HUES6 (cell line): ENCODE data around the gene LTBP2.

Experiments used
- H3K27ac ChIP-seq: 2 replicates; pipeline ENCODE4 v1.7.0; 2013; ENCODE audit warnings: low read depth, mild to moderate bottlenecking, low read length, inconsistent platforms
- H3K27me3 ChIP-seq: 2 replicates; pipeline ENCODE4 v1.6.1; 2013; ENCODE audit warnings: low read length; ENCODE audit not compliant: control insufficient read depth, insufficient read depth
- H3K36me3 ChIP-seq: 2 replicates; pipeline ENCODE4 v1.6.1; 2013; ENCODE audit warnings: low read length; ENCODE audit not compliant: control insufficient read depth, insufficient read depth
- H3K4me1 ChIP-seq: 2 replicates; pipeline ENCODE4 v1.6.1; 2013; ENCODE audit warnings: low read length; ENCODE audit not compliant: control insufficient read depth, insufficient read depth
- H3K4me3 ChIP-seq: 2 replicates; pipeline ENCODE4 v1.5.1; 2013; ENCODE audit warnings: low read depth, low read length
- H3K9ac ChIP-seq: one replicate; pipeline ENCODE4 v1.6.1; 2013; ENCODE audit warnings: mild to moderate bottlenecking, low read length
- H3K9me3 ChIP-seq: 2 replicates; pipeline ENCODE4 v1.6.1; 2013; ENCODE audit warnings: low read depth, low read length; ENCODE audit not compliant: control insufficient read depth, insufficient read depth

LTBP2 gene

DNA sequence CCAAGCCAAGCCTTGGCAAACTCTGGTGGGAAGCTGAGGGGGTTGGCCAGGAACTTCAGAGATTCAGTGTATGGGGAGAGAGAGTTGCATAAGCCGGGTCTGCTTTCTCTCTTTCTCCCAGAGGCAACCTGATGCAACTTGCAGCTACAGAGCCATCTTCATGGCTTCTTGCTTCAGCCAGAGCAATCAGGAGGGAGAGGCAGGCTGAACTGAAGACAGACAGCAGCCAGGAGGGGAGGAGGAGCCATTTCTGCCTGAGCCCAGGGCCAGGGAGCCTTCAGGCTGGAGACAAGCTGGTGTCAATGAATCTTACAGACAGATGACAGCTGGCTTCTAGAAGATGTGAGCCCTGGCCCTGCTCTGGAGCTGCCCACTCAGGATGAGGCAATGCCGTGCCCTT lies 137.7 kb downstream of the LTBP2 start:
- no peaks in the 10 kb centered on the region for H3K27me3 ChIP-seq
- peaks cover 37% of the 10 kb centered on the region for H3K36me3 ChIP-seq
- H3K9ac ChIP-seq: no peak overlapping the region
- H3K4me1 ChIP-seq: peaks cover 6% of the 10 kb centered on the region; the same call in 1 of the 2 replicates
- no peaks in the 10 kb centered on the region for H3K9me3 ChIP-seq
- H3K4me3 ChIP-seq: no peak overlapping the region
- no peak overlapping the region for H3K27ac ChIP-seq

DNA sequence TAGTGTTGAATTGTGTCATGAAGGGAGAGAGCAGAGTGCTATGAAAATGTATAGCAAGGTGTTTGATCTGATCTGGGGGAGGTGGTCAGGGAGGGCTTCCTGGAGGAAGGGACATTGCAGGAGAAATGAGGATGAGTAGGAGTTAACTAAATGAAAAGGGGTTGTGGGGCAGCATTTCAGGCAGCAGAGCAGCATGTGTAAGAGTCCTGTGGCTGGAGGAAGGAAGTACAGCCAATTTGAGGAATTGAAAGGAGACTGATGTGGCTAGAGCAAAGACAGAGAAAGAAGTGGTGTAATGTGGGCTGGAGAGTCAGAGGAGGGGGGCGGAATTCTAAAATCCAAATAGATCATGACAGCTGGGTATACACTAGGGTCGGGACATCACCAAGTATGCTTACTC lies 139.4 kb downstream of the LTBP2 start:
- Histone ChIP-seq H3K36me3 (peaks cover 23% of the 10 kb centered on the region), H3K4me3 (no peak overlapping the region), H3K4me1 (no peaks in the 10 kb centered on the region; the same call in 1 of the 2 replicates), H3K9me3 (no peaks in the 10 kb centered on the region), H3K9ac (no peak overlapping the region), H3K27ac (no peak overlapping the region), H3K27me3 (no peaks in the 10 kb centered on the region)

DNA sequence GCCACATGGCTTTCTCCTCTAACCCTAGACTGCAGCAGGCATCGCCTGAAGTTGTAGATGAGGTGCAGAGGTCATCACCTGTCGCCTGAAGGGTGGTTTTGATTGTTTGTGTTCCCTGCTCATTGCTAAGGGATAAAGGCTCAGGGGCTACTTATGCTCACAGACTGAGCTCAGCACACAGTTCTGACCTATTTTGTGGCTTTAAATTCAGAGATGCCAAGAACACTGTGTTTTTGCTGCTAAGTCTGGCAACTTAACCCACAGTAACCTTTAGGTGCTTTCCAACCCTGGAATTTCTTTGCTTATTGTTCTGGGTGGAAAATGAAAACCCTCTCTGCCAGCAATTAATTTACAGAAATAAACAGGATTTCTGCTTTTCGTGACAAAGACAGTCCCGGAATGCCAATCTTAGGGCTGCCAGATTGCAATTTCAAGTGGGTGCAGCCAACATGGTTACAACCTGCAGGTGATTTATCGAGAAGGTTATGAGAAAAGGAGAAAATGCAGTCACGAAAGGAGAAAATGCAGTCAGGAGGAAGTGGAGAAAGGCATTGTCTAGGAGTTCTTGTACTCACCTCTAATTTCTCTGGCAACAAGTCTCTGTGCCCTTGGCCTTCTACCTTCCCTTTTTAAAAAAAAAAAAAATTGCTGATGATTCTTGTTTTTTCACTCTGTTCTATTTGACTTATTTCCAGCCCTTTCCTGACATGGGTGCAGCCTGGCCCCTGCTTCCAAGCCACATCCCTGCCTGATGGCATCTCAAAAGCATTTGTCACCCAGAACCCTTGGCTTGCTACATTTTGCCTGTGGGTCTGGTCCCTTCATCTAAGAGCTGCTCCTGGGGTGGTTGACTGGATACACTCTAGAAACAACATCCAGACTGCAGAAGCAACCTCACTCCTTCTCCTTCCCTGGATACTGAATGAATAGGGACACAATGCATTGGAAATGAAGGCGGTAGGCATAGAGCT lies 142.2 kb downstream of the LTBP2 start:
- Histone ChIP-seq H3K9ac (no peak overlapping the region), H3K27me3 (no peaks in the 10 kb centered on the region), H3K27ac (no peak overlapping the region), H3K4me1 (no peaks in the 10 kb centered on the region; the same call in 1 of the 2 replicates), H3K9me3 (no peaks in the 10 kb centered on the region), H3K4me3 (no peak overlapping the region), H3K36me3 (peaks cover 14% of the 10 kb centered on the region)

DNA sequence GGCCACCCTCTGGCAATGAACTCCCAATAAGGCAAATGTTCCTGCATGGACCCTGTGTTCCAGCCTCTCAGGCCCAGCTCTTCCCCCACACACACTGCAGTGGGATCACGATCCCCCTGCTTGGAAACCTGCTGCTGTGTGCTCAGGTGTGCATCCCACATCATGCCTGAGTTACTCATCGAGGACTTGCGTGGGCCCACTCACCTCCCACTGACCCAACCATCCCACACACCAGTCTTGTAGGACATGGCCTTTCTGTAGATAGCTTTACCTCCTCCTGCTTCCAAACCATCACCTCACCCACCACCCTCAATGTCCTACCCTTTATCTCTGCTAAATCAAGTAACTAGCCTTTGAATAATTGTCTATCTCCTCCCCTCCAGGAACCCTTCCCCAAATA lies 143.5 kb downstream of the LTBP2 start:
- H3K36me3 ChIP-seq: peaks cover 3% of the 10 kb centered on the region
- no peak overlapping the region for H3K9ac ChIP-seq
- H3K4me3 ChIP-seq: no peak overlapping the region
- no peaks in the 10 kb centered on the region for H3K9me3 ChIP-seq
- no peaks in the 10 kb centered on the region; the same call in 1 of the 2 replicates for H3K4me1 ChIP-seq
- H3K27ac ChIP-seq: no peak overlapping the region
- H3K27me3 ChIP-seq: no peaks in the 10 kb centered on the region

GRCh38 chr14:74465335-74465734 lies 146.7 kb downstream of the LTBP2 start:
- H3K9ac ChIP-seq: no peak overlapping the region
- H3K4me1 ChIP-seq: no peaks in the 10 kb centered on the region
- H3K27me3 ChIP-seq: no peaks in the 10 kb centered on the region
- H3K36me3 ChIP-seq: no peaks in the 10 kb centered on the region
- no peak overlapping the region for H3K4me3 ChIP-seq
- no peaks in the 10 kb centered on the region for H3K9me3 ChIP-seq
- H3K27ac ChIP-seq: no peak overlapping the region

DNA sequence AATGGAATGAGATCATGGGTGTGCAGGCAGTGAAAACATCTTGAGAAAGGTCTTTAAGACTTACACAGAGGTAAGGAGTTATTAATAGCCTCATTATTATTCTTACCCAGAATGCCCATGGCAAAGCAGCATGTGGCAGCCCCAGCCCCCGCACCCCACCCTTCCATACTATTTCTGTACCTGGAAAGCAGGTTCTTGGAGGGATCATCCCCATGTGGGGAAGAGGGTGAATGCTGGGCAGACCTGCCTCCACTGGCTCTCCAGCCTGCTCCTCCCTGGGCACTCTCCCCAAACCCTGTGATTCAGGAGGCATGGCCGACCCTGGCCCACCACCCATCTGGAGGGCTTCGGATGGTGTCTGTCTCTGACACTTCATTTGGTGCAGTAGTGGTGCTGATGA lies 147.3 kb downstream of the LTBP2 start:
- Histone ChIP-seq H3K4me1 (no peaks in the 10 kb centered on the region), H3K27me3 (no peaks in the 10 kb centered on the region)

DNA sequence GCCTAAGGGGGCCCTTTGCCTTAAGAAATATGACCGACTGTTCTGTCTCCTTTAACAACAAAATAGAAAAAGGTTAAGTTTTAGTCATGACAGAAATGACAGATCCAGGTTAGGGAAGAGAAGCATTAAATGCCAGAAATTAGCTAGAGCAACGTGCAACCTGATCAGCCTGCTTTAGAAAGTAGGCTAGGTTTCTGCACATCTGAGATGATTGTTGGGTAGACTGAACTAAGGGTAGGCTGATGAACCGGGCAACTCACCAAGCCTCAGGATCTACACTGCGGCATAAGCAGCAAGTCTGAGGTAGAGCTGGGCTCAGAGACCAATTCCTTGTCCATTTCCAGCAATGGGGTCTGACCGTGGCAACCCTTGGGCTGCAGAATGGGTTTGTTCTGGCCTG lies 148.3 kb downstream of the LTBP2 start:
- Histone ChIP-seq H3K4me1 (no peaks in the 10 kb centered on the region), H3K9me3 (no peaks in the 10 kb centered on the region), H3K4me3 (no peak overlapping the region), H3K27ac (no peak overlapping the region), H3K9ac (no peak overlapping the region), H3K27me3 (no peaks in the 10 kb centered on the region), H3K36me3 (no peaks in the 10 kb centered on the region)

More for the DNA sequence above, 147.3 kb downstream of the LTBP2 start:
- Histone ChIP-seq H3K36me3 (no peaks in the 10 kb centered on the region), H3K27ac (no peak overlapping the region), H3K9me3 (no peaks in the 10 kb centered on the region), H3K4me3 (no peak overlapping the region), H3K9ac (no peak overlapping the region)

DNA sequence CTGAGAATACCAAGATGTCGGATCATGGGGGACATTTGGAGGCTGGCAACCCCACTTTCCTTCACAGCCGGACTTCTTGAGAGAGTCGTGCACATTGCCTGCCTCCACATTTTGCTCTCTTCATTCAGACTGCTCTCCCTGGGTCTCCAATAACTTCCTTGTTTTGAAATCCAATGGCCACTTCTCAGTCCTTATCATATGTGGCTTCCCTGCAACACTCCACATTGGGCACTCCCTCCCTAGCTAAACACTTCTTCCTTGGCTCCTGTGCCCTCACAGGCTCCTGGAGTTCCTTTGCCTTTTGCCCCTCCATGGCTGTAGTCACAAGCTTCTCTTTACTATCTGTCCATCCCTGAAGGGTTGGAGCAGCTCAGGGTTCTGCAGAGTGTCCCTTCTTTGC lies 149.0 kb downstream of the LTBP2 start:
- H3K9ac ChIP-seq: no peak overlapping the region
- no peaks in the 10 kb centered on the region for H3K4me1 ChIP-seq
- no peaks in the 10 kb centered on the region for H3K36me3 ChIP-seq
- no peaks in the 10 kb centered on the region for H3K9me3 ChIP-seq
- H3K4me3 ChIP-seq: no peak overlapping the region
- H3K27me3 ChIP-seq: no peaks in the 10 kb centered on the region
- no peak overlapping the region for H3K27ac ChIP-seq

GRCh38 chr14:74459976-74460375 lies 152.1 kb downstream of the LTBP2 start:
- H3K27ac ChIP-seq: no peak overlapping the region
- no peak overlapping the region for H3K4me3 ChIP-seq
- H3K4me1 ChIP-seq: no peaks in the 10 kb centered on the region
- no peaks in the 10 kb centered on the region for H3K36me3 ChIP-seq
- 0 out of 2 replicates have a peak, but pooled peaks cover 2% of the 10 kb centered on the region for H3K9me3 ChIP-seq
- no peak overlapping the region for H3K9ac ChIP-seq
- H3K27me3 ChIP-seq: no peaks in the 10 kb centered on the region

GRCh38 chr14:74459289-74459946 lies 152.6 kb downstream of the LTBP2 start:
- Histone ChIP-seq H3K27ac (no peak overlapping the region), H3K27me3 (no peaks in the 10 kb centered on the region)

DNA sequence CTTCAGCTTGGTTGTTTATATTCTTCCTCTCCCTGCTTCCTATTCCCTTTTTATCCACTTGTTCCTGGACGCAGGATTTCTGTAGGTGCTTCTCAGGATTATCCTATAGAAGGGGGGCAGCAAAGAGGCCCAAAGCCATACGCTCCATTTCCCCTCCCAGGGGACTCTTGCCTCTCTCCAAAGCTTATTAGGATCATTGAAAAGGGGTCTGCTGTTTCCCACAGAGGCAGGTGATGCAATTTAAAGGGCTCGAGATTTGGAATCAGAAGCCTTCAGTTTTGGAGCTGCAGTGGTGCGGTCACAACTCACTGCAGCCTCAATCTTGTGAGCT lies 154.5 kb downstream of the LTBP2 start:
- H3K4me1 ChIP-seq: no peaks in the 10 kb centered on the region
- H3K9me3 ChIP-seq: peaks cover 16% of the 10 kb centered on the region
- no peaks in the 10 kb centered on the region for H3K27me3 ChIP-seq

More at GRCh38 chr14:74459289-74459946, 152.6 kb downstream of the LTBP2 start:
- H3K4me1 ChIP-seq: no peaks in the 10 kb centered on the region
- H3K9ac ChIP-seq: no peak overlapping the region
- no peaks in the 10 kb centered on the region for H3K36me3 ChIP-seq
- no peak overlapping the region for H3K4me3 ChIP-seq
- peaks cover 8% of the 10 kb centered on the region for H3K9me3 ChIP-seq

More for the DNA sequence above, 154.5 kb downstream of the LTBP2 start:
- H3K27ac ChIP-seq: no peak overlapping the region
- no peak overlapping the region for H3K9ac ChIP-seq
- no peaks in the 10 kb centered on the region for H3K36me3 ChIP-seq
- no peak overlapping the region for H3K4me3 ChIP-seq
